IMR-90 (cell line): ENCODE results near the gene HOMEZ. TPM values are rescaled to one million over a fixed set of nuclear protein-coding genes. Genes with fewer than 3 reads are reported as not detected.

Experiments
- ATAC-seq: fragments of 200-7000 bp; cut with Tn5 transposase; 2 replicates; pipeline ENCODE4 v1.9.1; 2020; ENCODE audit warnings: low read depth, mild to moderate bottlenecking, moderate library complexity
- BruUV-seq: library from RNA; stranded (reverse); fragments of 400-500 nt; replicated peaks from 2 replicates; lab custom pipeline; 2021; lab: Mats Ljungman, UMichigan
- CTCF ChIA-PET: fragments of 300-600 bp; formaldehyde crosslinking; extraction: SDS; loops from one replicate; lab custom pipeline; 2021; ENCODE audit warnings: antibody characterized with exemption; lab: Yijun Ruan, JAX
- POLR2A ChIA-PET: fragments of 300-600 bp; sonication (Branson Sonifier 250); formaldehyde crosslinking; loops from one replicate; lab custom pipeline; 2022; ENCODE audit warnings: antibody characterized with exemption; ENCODE audit not compliant: unreplicated experiment; lab: Charles Lee
- DNase-seq: peaks from one replicate; pipeline ENCODE4 v3.0.0; 2013
- H2AFZ ChIP-seq: replicated peaks from 2 replicates; pipeline ENCODE3; 2013; ENCODE audit warnings: low read length, mild to moderate bottlenecking; ENCODE audit not compliant: poor library complexity
- H2AK5ac ChIP-seq: 2 replicates; pipeline ENCODE4 v1.6.1; 2013; ENCODE audit warnings: low read depth, low read length, inconsistent platforms
- H2AK9ac ChIP-seq: replicated peaks from 2 replicates; pipeline ENCODE3; 2013; ENCODE audit warnings: mild to moderate bottlenecking, low read depth, low read length, moderate library complexity; ENCODE audit not compliant: poor library complexity
- H2BK120ac ChIP-seq: 2 replicates; pipeline ENCODE4 v1.6.1; 2013; ENCODE audit warnings: low read depth, low read length, inconsistent platforms
- H2BK15ac ChIP-seq: 3 replicates; pipeline ENCODE4 v1.6.1; 2013; ENCODE audit warnings: low read depth, low read length, inconsistent platforms
- H2BK20ac ChIP-seq: 2 replicates; pipeline ENCODE4 v1.6.1; 2013; ENCODE audit warnings: low read depth, mild to moderate bottlenecking, inconsistent platforms, low read length, moderate library complexity
- H2BK5ac ChIP-seq: 2 replicates; pipeline ENCODE4 v1.6.1; 2013; ENCODE audit warnings: mild to moderate bottlenecking, low read depth, low read length, inconsistent platforms; ENCODE audit not compliant: poor library complexity, severe bottlenecking
- H3K14ac ChIP-seq: replicated peaks from 2 replicates; pipeline ENCODE4 v1.6.1; 2013; ENCODE audit warnings: low read depth, low read length, inconsistent platforms
- H3K18ac ChIP-seq: 2 replicates; pipeline ENCODE4 v1.6.1; 2013; ENCODE audit warnings: low read depth, low read length, control low read depth
- H3K23ac ChIP-seq: 2 replicates; pipeline ENCODE4 v1.6.1; 2013; ENCODE audit warnings: low read depth, low read length, inconsistent platforms
- H3K27ac ChIP-seq: 2 replicates; pipeline ENCODE4 v1.5.1; 2013; ENCODE audit warnings: mild to moderate bottlenecking, control low read depth, low read length; ENCODE audit not compliant: insufficient read depth
- H3K27me3 ChIP-seq: 2 replicates; pipeline ENCODE4 v1.6.1; 2013; ENCODE audit warnings: low read length; ENCODE audit not compliant: control insufficient read depth, insufficient read depth
- H3K36me3 ChIP-seq: 2 replicates; pipeline ENCODE4 v1.6.1; 2013; ENCODE audit warnings: low read length, mixed read lengths; ENCODE audit not compliant: control insufficient read depth, insufficient read depth
- H3K4ac ChIP-seq: 2 replicates; pipeline ENCODE4 v1.6.1; 2013; ENCODE audit warnings: low read depth, low read length, inconsistent platforms
- H3K4me1 ChIP-seq: 2 replicates; pipeline ENCODE4 v1.6.1; 2013; ENCODE audit warnings: low read length, mixed read lengths; ENCODE audit not compliant: control insufficient read depth, insufficient read depth
- H3K4me2 ChIP-seq: 2 replicates; pipeline ENCODE4 v1.6.1; 2013; ENCODE audit warnings: low read depth, mild to moderate bottlenecking, control low read depth, low read length, moderate library complexity
- H3K4me3 ChIP-seq: 2 replicates; pipeline ENCODE4 v1.5.1; 2013; ENCODE audit warnings: low read depth, mild to moderate bottlenecking, control low read depth, low read length, moderate library complexity; ENCODE audit not compliant: insufficient read depth
- H3K56ac ChIP-seq: 2 replicates; pipeline ENCODE4 v1.6.1; 2013; ENCODE audit warnings: low read length, inconsistent platforms; ENCODE audit not compliant: insufficient read depth; ENCODE audit errors: extremely low read depth
- H3K79me1 ChIP-seq, 2 experiments: 2 replicates each; pipeline ENCODE4 v1.6.1; 2013; ENCODE audit warnings: low read length in 2 of 2, inconsistent platforms in 1 of 2, low read depth in 1 of 2
- H3K9ac ChIP-seq: 2 replicates; pipeline ENCODE4 v1.6.1; 2013; ENCODE audit warnings: low read depth, low read length, control low read depth
- H3K9me1 ChIP-seq: 2 replicates; pipeline ENCODE4 v1.6.1; 2013; ENCODE audit warnings: low read length, inconsistent platforms; ENCODE audit not compliant: insufficient read depth
- H3K9me3 ChIP-seq: 2 replicates; pipeline ENCODE4 v1.6.1; 2013; ENCODE audit warnings: low read length; ENCODE audit not compliant: control insufficient read depth, insufficient read depth
- H4K20me1 ChIP-seq: 2 replicates; pipeline ENCODE4 v1.6.1; 2013; ENCODE audit warnings: low read length, inconsistent platforms; ENCODE audit not compliant: insufficient read depth
- H4K5ac ChIP-seq: 2 replicates; pipeline ENCODE4 v1.6.1; 2013; ENCODE audit warnings: mild to moderate bottlenecking, low read depth, low read length, control low read depth
- H4K8ac ChIP-seq, 2 experiments: 2 replicates each; pipeline ENCODE4 v1.6.1; 2013; ENCODE audit warnings: low read depth in 2 of 2, low read length in 2 of 2, control low read depth in 1 of 2, inconsistent platforms in 1 of 2
- H4K91ac ChIP-seq: 2 replicates; pipeline ENCODE4 v1.6.1; 2013; ENCODE audit warnings: low read depth, low read length, inconsistent platforms; ENCODE audit not compliant: insufficient read depth
- BHLHE40 ChIP-seq: fragments of 150-350 bp; IDR thresholded peaks from 2 replicates; pipeline ENCODE4 v1.6.1; 2016; ENCODE audit warnings: mild to moderate bottlenecking, low read depth, low read length
- CEBPB ChIP-seq: IDR thresholded peaks from 2 replicates; pipeline ENCODE4 v1.6.1; 2012; ENCODE audit warnings: low read depth, low read length, improper control_type of control experiment
- CTCF ChIP-seq: conservative IDR thresholded peaks from 2 replicates; pipeline ENCODE4 v1.5.1; 2012; ENCODE audit warnings: mild to moderate bottlenecking, low read depth, low read length, improper control_type of control experiment
- MAFK ChIP-seq: IDR thresholded peaks from 2 replicates; pipeline ENCODE4 v1.6.1; 2012; ENCODE audit warnings: low read depth, low read length, improper control_type of control experiment
- MAZ ChIP-seq: IDR thresholded peaks from 2 replicates; pipeline ENCODE4 v1.6.1; 2012; ENCODE audit warnings: low read depth, mild to moderate bottlenecking, low read length, improper control_type of control experiment, moderate library complexity, borderline replicate concordance
- MXI1 ChIP-seq: IDR thresholded peaks from 2 replicates; pipeline ENCODE4 v1.6.1; 2012; ENCODE audit warnings: low read depth, mild to moderate bottlenecking, low read length, moderate library complexity, borderline replicate concordance
- NFE2L2 ChIP-seq: fragments of 150-350 bp; IDR thresholded peaks from 2 replicates; pipeline ENCODE4 v1.6.1; 2016; ENCODE audit warnings: low read depth, mild to moderate bottlenecking, low read length
- POLR2A ChIP-seq: IDR thresholded peaks from 2 replicates; pipeline ENCODE4 v1.6.1; 2012; ENCODE audit warnings: mild to moderate bottlenecking, low read depth, low read length
- RAD21 ChIP-seq: IDR thresholded peaks from 2 replicates; pipeline ENCODE4 v1.6.1; 2012; ENCODE audit warnings: low read length, improper control_type of control experiment
- WGBS, 2 experiments: methylation state at CpG; one replicate each; pipeline versions ENCODE4 v1.1.5 to v1.1.7; 2013; ENCODE audit warnings: missing lambda C conversion rate in 2 of 2; ENCODE audit not compliant: insufficient read length in 1 of 2; ENCODE audit errors: extremely low coverage in 2 of 2; 5-methylcytosine and 5-hydroxymethylcytosine counted together
- dilution Hi-C: fragments of 300-500 bp; cut with HindIII; formaldehyde crosslinking; loops from one replicate; pipeline ENCODE4 v1.14.3; 2018; ENCODE audit warnings: low sequenced_read_pairs; ENCODE audit not compliant: unreplicated experiment
- in situ Hi-C: fragments of 300-500 bp; cut with MboI; formaldehyde crosslinking; loops from 3 replicates; pipeline ENCODE4 v1.14.3; 2019; ENCODE audit warnings: low sequenced_read_pairs, inconsistent platforms, mixed read lengths
- intact Hi-C: fragments of 100-400 bp; cut with micrococcal nuclease; formaldehyde crosslinking; loops from 2 replicates; pipeline ENCODE4 v1.10.0; 2022
- polyA plus RNA-seq, 3 experiments: library from polyadenylated mRNA; depleted of rRNA; stranded (reverse); fragments of >200 nt; gene quantifications; 2 replicates each; pipeline ENCODE4 v1.2.3, GENCODE V29; 2012; ENCODE audit warnings: low replicate concordance in 1 of 3
- total RNA-seq: library from RNA; depleted of rRNA; stranded (reverse); fragments of >200 nt; gene quantifications from 2 replicates; pipeline ENCODE4 v1.2.3, GENCODE V29; 2012

The HOMEZ gene
- total and polyA plus RNA-seq, 2 of the 4 experiments (the other 2 are of a cell fraction) = 7.7 to 9.7 TPM

GRCh38 chr14:23297611-23298277 is 11.8 kb upstream of the HOMEZ start:
- ChIA-PET POLR2A (no interaction called here), CTCF (no interaction called here)
- no peak overlapping the region for H3K23ac ChIP-seq
- H4K20me1 ChIP-seq = peaks cover 3% of the 10 kb centered on the region; the same call in 1 of the 2 replicates
- H4K8ac ChIP-seq = no peak overlapping the region
- WGBS, 2 experiments = 80% methylated on average over 1 of the region's 7 CpGs; no CpG with 5 or more reads in 1 of the 2 experiments
- H3K4me1 ChIP-seq = peaks cover 2% of the 10 kb centered on the region
- H3K18ac ChIP-seq = no peak overlapping the region
- ATAC-seq (no peak), DNase-seq (no peak)
- no peak overlapping the region for H2BK15ac ChIP-seq
- no peak overlapping the region for H3K14ac ChIP-seq
- H2AFZ ChIP-seq = no peak overlapping the region
- intact Hi-C loops = loop anchor here (5.0 kb wide), 1 partner anchor 110 kb away; no protein-coding TSS in a partner anchor
- in situ Hi-C loops = no loop called here
- H3K4ac ChIP-seq = no peak overlapping the region
- no peaks in the 10 kb centered on the region for H3K36me3 ChIP-seq
- H2BK5ac ChIP-seq = no peak overlapping the region
- dilution Hi-C loops = no loop called here
- no peak overlapping the region; the same call in 1 of the 2 replicates for H2AK5ac ChIP-seq
- H3K56ac ChIP-seq = no peak overlapping the region
- BruUV-seq = no TSS peak
- no peaks in the 10 kb centered on the region for H3K9me1 ChIP-seq
- no peak overlapping the region for H4K91ac ChIP-seq
- no peak overlapping the region for H3K27ac ChIP-seq
- no peaks in the 10 kb centered on the region for H3K9me3 ChIP-seq
- H2AK9ac ChIP-seq = no peak overlapping the region
- no peak overlapping the region for H2BK120ac ChIP-seq
- no peak for TF ChIP-seq NFE2L2
- TF ChIP-seq MXI1 = no peak
- TF ChIP-seq MAFK = no peak
- TF ChIP-seq CEBPB = no peak
- no peak for TF ChIP-seq CTCF
- TF ChIP-seq BHLHE40 = no peak
- TF ChIP-seq RAD21 = no peak
- TF ChIP-seq MAZ = no peak
- no peak for TF ChIP-seq POLR2A
- peaks cover 3% of the 10 kb centered on the region; the same call in 1 of the 2 replicates for H3K27me3 ChIP-seq
- H3K4me3 ChIP-seq = no peak overlapping the region
- H4K5ac ChIP-seq = no peak overlapping the region
- H2BK20ac ChIP-seq = no peak overlapping the region
- peaks cover 7 to 15% of the 10 kb centered on the region in 2 experiments; a peak in 3 of 4 replicates for H3K79me1 ChIP-seq
- no peak overlapping the region for H3K9ac ChIP-seq
- H3K4me2 ChIP-seq = no peak overlapping the region
